SK-N-SH (cell line): ENCODE data around the gene NAE1. TPM values are rescaled to one million over a fixed set of nuclear protein-coding genes. Genes with fewer than 3 reads are reported as not detected.
A peak's percentile ranks its signal among the peaks of the same experiment; 100 is the strongest.

ENCODE experiments used
- CTCF ChIA-PET: fragments of 300-600, 350-600 bp; formaldehyde crosslinking; extraction: SDS; loops from one replicate; lab custom pipeline; 2021; lab: Yijun Ruan, JAX
- POLR2A ChIA-PET: fragments of 350-600 bp; sonication (Branson Sonifier 250); formaldehyde crosslinking; extraction: SDS; loops from one replicate; lab custom pipeline; 2020; ENCODE audit warnings: antibody characterized with exemption, inconsistent platforms; lab: Yijun Ruan, JAX
- DNase-seq: peaks from one replicate; pipeline ENCODE4 v3.0.0; 2012
- H2AFZ ChIP-seq: fragments of 200-600 bp; sonication (generic); 2 replicates; pipeline ENCODE4 v1.8.1; 2016; ENCODE audit warnings: antibody characterized with exemption, mild to moderate bottlenecking, low read depth
- H3F3A ChIP-seq: fragments of 200-600 bp; sonication (generic); replicated peaks from 2 replicates; pipeline ENCODE3; 2016; ENCODE audit warnings: antibody characterized with exemption, mild to moderate bottlenecking; ENCODE audit not compliant: insufficient read depth
- H3K27ac ChIP-seq, 2 experiments: fragments of 200-500 bp in 1 of 2; fragments of 200-600 bp in 1 of 2; sonication (Bioruptor generic) in 1 of 2; sonication (generic), shearing (Covaris generic) in 1 of 2; 2 replicates each; pipeline versions ENCODE4 v1.5.1 to v1.6.1; 2014 to 2016; ENCODE audit warnings: low read depth in 2 of 2, inconsistent platforms in 1 of 2, low read length in 1 of 2, mild to moderate bottlenecking in 1 of 2, mixed read lengths in 1 of 2
- H3K27me3 ChIP-seq: fragments of 200-600 bp; sonication (generic), shearing (Covaris generic); 2 replicates; pipeline ENCODE4 v1.6.1; 2016; ENCODE audit warnings: mixed run types; ENCODE audit not compliant: insufficient read depth
- H3K36me3 ChIP-seq, 2 experiments: fragments of 200-500 bp in 1 of 2; fragments of 200-600 bp in 1 of 2; sonication (Bioruptor generic) in 1 of 2; sonication (generic) in 1 of 2; replicated peaks in 1 of 2; 2 replicates each; pipeline versions ENCODE3 to v1.5.1; 2014 to 2016; ENCODE audit warnings: low read length in 1 of 2, mild to moderate bottlenecking in 1 of 2; ENCODE audit not compliant: insufficient read depth in 2 of 2, control insufficient read depth in 1 of 2
- H3K4me1 ChIP-seq, 2 experiments: fragments of 200-500 bp in 1 of 2; fragments of 200-600 bp in 1 of 2; sonication (Bioruptor generic) in 1 of 2; sonication (generic), shearing (Covaris generic) in 1 of 2; 2 replicates each; pipeline versions ENCODE4 v1.5.1 to v1.6.1; 2014 to 2016; ENCODE audit warnings: low read depth in 1 of 2, low read length in 1 of 2, mixed run types in 1 of 2; ENCODE audit not compliant: insufficient read depth in 2 of 2, control insufficient read depth in 1 of 2
- H3K4me2 ChIP-seq: fragments of 200-600 bp; sonication (generic), shearing (Covaris generic); 2 replicates; pipeline ENCODE4 v1.6.1; 2017; ENCODE audit warnings: mixed run types
- H3K4me3 ChIP-seq, 2 experiments: fragments of 200-500 bp in 1 of 2; fragments of 200-600 bp in 1 of 2; sonication (Bioruptor generic) in 1 of 2; sonication (generic), shearing (Covaris generic) in 1 of 2; 2 replicates each; pipeline versions ENCODE4 v1.5.1 to v1.8.1; 2014 to 2016; ENCODE audit warnings: low read depth in 2 of 2, inconsistent platforms in 1 of 2, low read length in 1 of 2, mild to moderate bottlenecking in 1 of 2, mixed read lengths in 1 of 2, moderate library complexity in 1 of 2
- H3K79me2 ChIP-seq: fragments of 200-600 bp; sonication (generic); 2 replicates; pipeline ENCODE4 v1.8.1; 2017; ENCODE audit warnings: mild to moderate bottlenecking; ENCODE audit not compliant: insufficient read depth
- H3K9ac ChIP-seq: fragments of 200-600 bp; sonication (generic); 2 replicates; pipeline ENCODE4 v1.6.1; 2017; ENCODE audit warnings: mixed run types
- H3K9me2 ChIP-seq: fragments of 200-600 bp; sonication (generic); 2 replicates; pipeline ENCODE4 v1.6.1; 2017; ENCODE audit warnings: mixed run types
- H3K9me3 ChIP-seq: fragments of 200-600 bp; sonication (generic); 2 replicates; pipeline ENCODE4 v1.6.1; 2017; ENCODE audit warnings: mixed run types, mild to moderate bottlenecking, moderate library complexity
- H4K20me1 ChIP-seq: fragments of 200-600 bp; sonication (generic); 2 replicates; pipeline ENCODE4 v1.6.1; 2017; ENCODE audit warnings: mild to moderate bottlenecking, mixed run types; ENCODE audit not compliant: insufficient read depth
- ELF1 ChIP-seq: IDR thresholded peaks from 2 replicates; pipeline ENCODE4 v1.4.0; 2012
- EP300 ChIP-seq, 2 experiments: IDR thresholded peaks; 2 replicates each; pipeline versions ENCODE4 v1.4.0 to v1.6.1; 2012; ENCODE audit warnings: borderline replicate concordance in 1 of 2, low read depth in 1 of 2, low read length in 1 of 2
- FOXM1 ChIP-seq: IDR thresholded peaks from 2 replicates; pipeline ENCODE4 v1.4.0; 2012; ENCODE audit warnings: low read depth, mild to moderate bottlenecking
- GABPA ChIP-seq: IDR thresholded peaks from 2 replicates; pipeline ENCODE4 v1.4.0; 2012; ENCODE audit warnings: low read depth, mild to moderate bottlenecking
- GATA2 ChIP-seq: sonication (generic); formaldehyde crosslinking; IDR thresholded peaks from 2 replicates; pipeline ENCODE4 v1.5.0; 2020; ENCODE audit warnings: mild to moderate bottlenecking, missing genetic modification reagents
- MEF2A ChIP-seq: IDR thresholded peaks from 2 replicates; pipeline ENCODE4 v1.4.0; 2012; ENCODE audit warnings: low read depth, borderline replicate concordance
- MXI1 ChIP-seq: IDR thresholded peaks from 2 replicates; pipeline ENCODE4 v1.6.1; 2012; ENCODE audit warnings: mild to moderate bottlenecking, low read depth, low read length, improper control_type of control experiment
- NFIC ChIP-seq: IDR thresholded peaks from 2 replicates; pipeline ENCODE4 v1.4.0; 2012; ENCODE audit warnings: borderline replicate concordance
- NRF1 ChIP-seq: IDR thresholded peaks from 2 replicates; pipeline ENCODE4 v1.6.1; 2012; ENCODE audit warnings: low read depth, mild to moderate bottlenecking, low read length
- RAD21 ChIP-seq: IDR thresholded peaks from 2 replicates; pipeline ENCODE4 v1.6.1; 2012; ENCODE audit warnings: mild to moderate bottlenecking, low read length
- REST ChIP-seq: IDR thresholded peaks from 2 replicates; pipeline ENCODE4 v1.6.1; 2012; ENCODE audit warnings: mild to moderate bottlenecking, low read depth, low read length, moderate library complexity
- RFX5 ChIP-seq: IDR thresholded peaks from 2 replicates; pipeline ENCODE4 v1.6.1; 2012; ENCODE audit warnings: mild to moderate bottlenecking, improper control_type of control experiment, low read length
- SIN3A ChIP-seq: IDR thresholded peaks from 2 replicates; pipeline ENCODE4 v1.6.1; 2012; ENCODE audit warnings: low read depth, mild to moderate bottlenecking, low read length, moderate library complexity, borderline replicate concordance
- TAF1 ChIP-seq: IDR thresholded peaks from 2 replicates; pipeline ENCODE4 v1.6.1; 2012; ENCODE audit warnings: low read depth, mild to moderate bottlenecking, low read length, moderate library complexity, borderline replicate concordance
- TCF12 ChIP-seq: IDR thresholded peaks from 2 replicates; pipeline ENCODE4 v1.4.0; 2012
- TEAD4 ChIP-seq: IDR thresholded peaks from 2 replicates; pipeline ENCODE4 v1.4.0; 2012; ENCODE audit warnings: mild to moderate bottlenecking, borderline replicate concordance; ENCODE audit not compliant: insufficient read depth
- YY1 ChIP-seq: IDR thresholded peaks from 2 replicates; pipeline ENCODE4 v1.4.0; 2012; ENCODE audit warnings: low read depth, mild to moderate bottlenecking
- WGBS: methylation state at CpG from one replicate; pipeline ENCODE4 v1.1.6; 2017; ENCODE audit warnings: low lambda C conversion rate; 5-methylcytosine and 5-hydroxymethylcytosine counted together
- polyA plus RNA-seq, 3 experiments: library from polyadenylated mRNA; depleted of rRNA; stranded (reverse); fragments of >200 nt; gene quantifications; 2 replicates each; pipeline ENCODE4 v1.2.3, GENCODE V29; 2012
- TF ChIP-seq, protein P1 (sequence below): IDR thresholded peaks from 2 replicates; pipeline ENCODE4 v1.4.0; 2012; ENCODE audit warnings: low read depth, borderline replicate concordance
- TF ChIP-seq, protein P2 (sequence below): fragments of 150-350 bp; IDR thresholded peaks from 2 replicates; pipeline ENCODE4 v1.6.1; 2017; ENCODE audit warnings: antibody characterized with exemption, low read length, low read depth, borderline replicate concordance
- TF ChIP-seq, protein P3 (sequence below): IDR thresholded peaks from 2 replicates; pipeline ENCODE4 v1.4.0; 2012; ENCODE audit warnings: low read depth, borderline replicate concordance

Gene NAE1
- polyA plus RNA-seq, 1 of the 3 experiments (the other 2 are of a cell fraction): 33.8 TPM

DNA sequence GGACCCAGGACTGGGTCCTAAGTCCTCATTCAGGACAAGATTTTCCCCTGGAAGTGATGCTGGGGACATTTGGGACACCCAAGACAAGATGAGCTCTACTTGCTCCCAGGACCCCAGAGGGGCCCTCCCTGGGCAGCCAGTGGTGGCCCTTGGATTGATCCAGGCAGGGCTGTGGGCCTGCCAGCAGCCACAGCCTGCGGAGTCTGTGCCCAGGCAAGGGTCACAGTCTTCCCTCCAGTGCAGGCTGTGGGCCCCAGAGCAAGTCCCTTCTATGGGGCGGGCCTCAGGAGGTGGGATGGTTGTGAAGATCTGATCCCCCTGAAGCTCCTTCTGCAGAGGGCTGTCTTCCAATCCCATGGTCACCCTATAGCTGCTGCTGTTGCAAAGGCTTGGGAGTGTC is 26.0 kb upstream of the NAE1 start:
- no peaks in the 10 kb centered on the region for H3K9me2 ChIP-seq
- POLR2A ChIA-PET: no interaction called here
- H3K27me3 ChIP-seq: no peaks in the 10 kb centered on the region
- WGBS: no CpG with 5 or more reads among the region's 2 CpGs
- H3K4me2 ChIP-seq: no peak overlapping the region
- peak; percentile 6 for DNase-seq
- peaks cover 8% of the 10 kb centered on the region for H3F3A ChIP-seq
- H3K4me3 ChIP-seq: no peak overlapping the region
- H3K4me1 ChIP-seq: peaks cover 7 to 12% of the 10 kb centered on the region in 2 experiments; a peak in 2 of 4 replicates
- H3K79me2 ChIP-seq: no peaks in the 10 kb centered on the region
- no peak overlapping the region for H2AFZ ChIP-seq
- no peak overlapping the region for H3K9ac ChIP-seq
- TF ChIP-seq TAF1 (no peak), NFIC (no peak), MXI1 (no peak), ELF1 (no peak), SIN3A (no peak), NRF1 (no peak), MEF2A (no peak), RFX5 (no peak), RAD21 (no peak), FOXM1 (no peak), YY1 (no peak), TEAD4 (no peak), EP300 (IDR thresholded peaks at IDR 0.05; ENCODE audit: borderline replicate concordance in 1 of 2, low read depth in 1 of 2, low read length in 1 of 2) (no peak)
- TF ChIP-seq, protein P1, sequence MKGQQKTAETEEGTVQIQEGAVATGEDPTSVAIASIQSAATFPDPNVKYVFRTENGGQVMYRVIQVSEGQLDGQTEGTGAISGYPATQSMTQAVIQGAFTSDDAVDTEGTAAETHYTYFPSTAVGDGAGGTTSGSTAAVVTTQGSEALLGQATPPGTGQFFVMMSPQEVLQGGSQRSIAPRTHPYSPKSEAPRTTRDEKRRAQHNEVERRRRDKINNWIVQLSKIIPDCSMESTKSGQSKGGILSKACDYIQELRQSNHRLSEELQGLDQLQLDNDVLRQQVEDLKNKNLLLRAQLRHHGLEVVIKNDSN: no peak
- H3K9me3 ChIP-seq: no peaks in the 10 kb centered on the region
- no peaks in the 10 kb centered on the region for H3K36me3 ChIP-seq
- H4K20me1 ChIP-seq: no peaks in the 10 kb centered on the region
- no peak overlapping the region for H3K27ac ChIP-seq
- CTCF ChIA-PET: interaction anchor here (1.2 to 3.1 kb wide), 6 partner anchors 11 to 248 kb away, joined by 3 to 25 read pairs (median 8); partner anchors contain the start of gene NAE1

DNA sequence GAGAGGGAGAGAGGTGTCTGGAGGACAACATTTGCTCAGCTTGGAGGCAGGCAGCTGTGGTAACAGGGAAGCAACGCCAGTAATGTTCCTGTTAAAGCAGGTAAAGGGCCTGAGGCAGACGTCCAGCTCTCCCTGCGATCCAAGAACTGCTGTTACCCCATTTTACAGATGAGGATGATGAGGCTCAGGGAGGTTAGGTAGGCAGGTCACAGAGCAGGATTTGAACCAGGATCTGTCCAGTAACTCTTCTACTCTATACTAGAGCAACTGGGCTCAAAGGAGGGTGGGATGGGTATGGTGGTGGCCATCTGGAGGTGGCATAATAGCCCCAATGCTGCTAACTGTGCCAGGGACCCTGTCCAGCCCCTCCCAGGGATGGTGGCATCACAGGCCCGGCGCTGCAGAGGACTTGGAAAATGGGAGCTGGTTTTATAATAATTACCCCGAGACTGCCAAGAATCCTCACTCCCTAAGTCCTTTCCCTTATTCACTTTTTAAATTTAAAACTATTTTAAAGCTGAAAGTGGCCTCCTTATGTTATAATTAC is 25.5 kb upstream of the NAE1 start:
- Histone ChIP-seq H3K4me2 (no peak overlapping the region), H3K4me3 (no peak overlapping the region), H3F3A (peaks cover 8% of the 10 kb centered on the region), H3K4me1 (peaks cover 7 to 12% of the 10 kb centered on the region in 2 experiments; a peak in 2 of 4 replicates), H2AFZ (no peak overlapping the region), H3K9me3 (no peaks in the 10 kb centered on the region), H3K9ac (no peak overlapping the region), H4K20me1 (no peaks in the 10 kb centered on the region), H3K9me2 (no peaks in the 10 kb centered on the region), H3K27ac (no peak overlapping the region), H3K27me3 (no peaks in the 10 kb centered on the region), H3K79me2 (no peaks in the 10 kb centered on the region), H3K36me3 (no peaks in the 10 kb centered on the region)
- ChIA-PET CTCF (interaction anchor here (1.2 to 5.6 kb wide), 7 partner anchors 11 to 248 kb away, joined by 3 to 39 read pairs (median 10); partner anchors contain the start of gene NAE1), POLR2A (no interaction called here)
- TF ChIP-seq ELF1 (no peak), REST (no peak), GATA2 (CRISPR knock-in tag) (no peak), TAF1 (no peak), GABPA (no peak), TCF12 (no peak)
- TF ChIP-seq, protein P2, sequence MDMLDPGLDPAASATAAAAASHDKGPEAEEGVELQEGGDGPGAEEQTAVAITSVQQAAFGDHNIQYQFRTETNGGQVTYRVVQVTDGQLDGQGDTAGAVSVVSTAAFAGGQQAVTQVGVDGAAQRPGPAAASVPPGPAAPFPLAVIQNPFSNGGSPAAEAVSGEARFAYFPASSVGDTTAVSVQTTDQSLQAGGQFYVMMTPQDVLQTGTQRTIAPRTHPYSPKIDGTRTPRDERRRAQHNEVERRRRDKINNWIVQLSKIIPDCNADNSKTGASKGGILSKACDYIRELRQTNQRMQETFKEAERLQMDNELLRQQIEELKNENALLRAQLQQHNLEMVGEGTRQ: no peak
- TF ChIP-seq, protein P3, sequence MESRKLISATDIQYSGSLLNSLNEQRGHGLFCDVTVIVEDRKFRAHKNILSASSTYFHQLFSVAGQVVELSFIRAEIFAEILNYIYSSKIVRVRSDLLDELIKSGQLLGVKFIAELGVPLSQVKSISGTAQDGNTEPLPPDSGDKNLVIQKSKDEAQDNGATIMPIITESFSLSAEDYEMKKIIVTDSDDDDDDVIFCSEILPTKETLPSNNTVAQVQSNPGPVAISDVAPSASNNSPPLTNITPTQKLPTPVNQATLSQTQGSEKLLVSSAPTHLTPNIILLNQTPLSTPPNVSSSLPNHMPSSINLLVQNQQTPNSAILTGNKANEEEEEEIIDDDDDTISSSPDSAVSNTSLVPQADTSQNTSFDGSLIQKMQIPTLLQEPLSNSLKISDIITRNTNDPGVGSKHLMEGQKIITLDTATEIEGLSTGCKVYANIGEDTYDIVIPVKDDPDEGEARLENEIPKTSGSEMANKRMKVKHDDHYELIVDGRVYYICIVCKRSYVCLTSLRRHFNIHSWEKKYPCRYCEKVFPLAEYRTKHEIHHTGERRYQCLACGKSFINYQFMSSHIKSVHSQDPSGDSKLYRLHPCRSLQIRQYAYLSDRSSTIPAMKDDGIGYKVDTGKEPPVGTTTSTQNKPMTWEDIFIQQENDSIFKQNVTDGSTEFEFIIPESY: no peak
- DNase-seq: no peak
- 74% methylated on average over 6 of the region's 6 CpGs for WGBS
